HL-60 (cell line): ENCODE data around the gene MLYCD.

Experiments used
- DNase-seq, 2 experiments: peaks; one replicate each; pipeline ENCODE4 v3.0.0-alpha.2; 2010 to 2020; ENCODE audit warnings: low read depth in 1 of 2, low spot score in 1 of 2
- H3K27ac ChIP-seq: fragments of 250-450 bp; sonication (Bioruptor Pico); replicated peaks from 2 replicates; pipeline ENCODE4 v1.5.1; 2020; ENCODE audit warnings: mild to moderate bottlenecking, moderate library complexity
- H3K27me3 ChIP-seq: fragments of 250-450 bp; sonication (Bioruptor Pico); 2 replicates; pipeline ENCODE4 v1.5.1; 2021; ENCODE audit warnings: mild to moderate bottlenecking, moderate library complexity; ENCODE audit not compliant: insufficient read depth, poor library complexity, severe bottlenecking
- H3K4me3 ChIP-seq: replicated peaks from 2 replicates; pipeline ENCODE4 v1.5.1; 2011; ENCODE audit warnings: mild to moderate bottlenecking, control low read depth, low read length; ENCODE audit not compliant: insufficient read depth
- CTCF ChIP-seq: IDR thresholded peaks from one replicate; pipeline ENCODE4 v1.5.1; 2011; ENCODE audit warnings: low read length, control low read depth, inconsistent platforms; ENCODE audit not compliant: insufficient read depth
- GABPA ChIP-seq: IDR thresholded peaks from 2 replicates; pipeline ENCODE4 v1.6.1; 2012; ENCODE audit warnings: low read depth
- POLR2AphosphoS5 ChIP-seq: IDR thresholded peaks from 2 replicates; pipeline ENCODE4 v1.6.1; 2012; ENCODE audit warnings: low read depth
- REST ChIP-seq: IDR thresholded peaks from 2 replicates; pipeline ENCODE4 v1.6.1; 2012; ENCODE audit warnings: low read depth; ENCODE audit not compliant: insufficient replicate concordance
- SPI1 ChIP-seq: IDR thresholded peaks from 2 replicates; pipeline ENCODE4 v1.6.1; 2012; ENCODE audit warnings: low read depth, mild to moderate bottlenecking, borderline replicate concordance

Gene MLYCD

GRCh38 chr16:83935858-83936255 is 36.9 kb downstream of the MLYCD start:
- Histone ChIP-seq H3K27ac (no peak overlapping the region), H3K27me3 (no peaks in the 10 kb centered on the region), H3K4me3 (no peak overlapping the region)
- no peak for DNase-seq
- no peak for TF ChIP-seq CTCF

GRCh38 chr16:83936581-83937165 is 37.8 kb downstream of the MLYCD start:
- no peaks in the 10 kb centered on the region for H3K27me3 ChIP-seq
- H3K27ac ChIP-seq: no peak overlapping the region
- H3K4me3 ChIP-seq: no peak overlapping the region
- TF ChIP-seq SPI1: no peak
- no peak for TF ChIP-seq REST
- no peak for TF ChIP-seq GABPA
- DNase-seq: no peak

- no peaks in the 10 kb centered on the region for H3K27me3 ChIP-seq
- TF ChIP-seq SPI1 (no peak), POLR2AphosphoS5 (no peak), REST (no peak), GABPA (no peak), CTCF (no peak)
- H3K4me3 ChIP-seq: no peak overlapping the region
- DNase-seq: no peak
- no peak overlapping the region for H3K27ac ChIP-seq
Observed at GRCh38 chr16:83937267-83937666, 38.4 kb downstream of the MLYCD start.

- H3K27me3 ChIP-seq: no peaks in the 10 kb centered on the region
- H3K27ac ChIP-seq: no peak overlapping the region
- no peak overlapping the region for H3K4me3 ChIP-seq
- no peak for DNase-seq
- TF ChIP-seq CTCF (no peak), REST (no peak), SPI1 (no peak), GABPA (no peak), POLR2AphosphoS5 (no peak)
Observed at GRCh38 chr16:83937922-83938885, 39.3 kb downstream of the MLYCD start.
